HG03442 (cell line): ENCODE results near the gene SNX33.
"Not testable (repeated sequence)": the region's sequence is repeated elsewhere in the genome, so short reads cannot be mapped to it uniquely, and the experiment has no call there.

Experiments
- ATAC-seq: cut with Tn5 transposase; IDR thresholded peaks from one replicate; pipeline ENCODE4 v1.9.1; 2021; ENCODE audit warnings: mild to moderate bottlenecking, moderate library complexity; ENCODE audit not compliant: unreplicated experiment

The SNX33 gene

GRCh38 chr15:75697974-75698747, 50.4 kb downstream of the SNX33 start:
- ATAC-seq = not testable (repeated sequence)

GRCh38 chr15:75699517-75699916, 51.8 kb downstream of the SNX33 start:
- ATAC-seq = not testable (repeated sequence)

- peak; percentile 43 for ATAC-seq
These were observed 52.5 kb downstream of the SNX33 start for GRCh38 chr15:75699961-75700874.

- not testable (repeated sequence) for ATAC-seq
These were observed 53.6 kb downstream of the SNX33 start for GRCh38 chr15:75701071-75702003.

GRCh38 chr15:75702436-75702835, 54.7 kb downstream of the SNX33 start:
- ATAC-seq = no peak

- not testable (repeated sequence) for ATAC-seq
These were observed 55.9 kb downstream of the SNX33 start for GRCh38 chr15:75703440-75704262.

- no peak for ATAC-seq
These were observed 56.5 kb downstream of the SNX33 start for GRCh38 chr15:75704263-75704615.

- ATAC-seq = no peak
These were observed 56.9 kb downstream of the SNX33 start for GRCh38 chr15:75704618-75705017.

GRCh38 chr15:75705375-75705774, 57.7 kb downstream of the SNX33 start:
- ATAC-seq = not testable (repeated sequence)

- no peak for ATAC-seq
These were observed 58.4 kb downstream of the SNX33 start for GRCh38 chr15:75705854-75706681.

- ATAC-seq = no peak
These were observed 58.9 kb downstream of the SNX33 start for GRCh38 chr15:75706682-75706954.

GRCh38 chr15:75709458-75709857, 61.7 kb downstream of the SNX33 start:
- not testable (repeated sequence) for ATAC-seq

GRCh38 chr15:75710874-75711273, 63.2 kb downstream of the SNX33 start:
- not testable (repeated sequence) for ATAC-seq

GRCh38 chr15:75711495-75711894, 63.8 kb downstream of the SNX33 start:
- ATAC-seq = not testable (repeated sequence)
